ENCODE measurements around the gene SRGAP2C.
"Not testable (repeated sequence)": the region's sequence is repeated elsewhere in the genome, so short reads cannot be mapped to it uniquely, and the experiment has no call there.

SRGAP2C gene

GRCh38 chr1:121202986-121203385 lies 18.2 kb downstream of the SRGAP2C start:
- not testable (repeated sequence) for H3K9ac ChIP-seq (ENCODE audit: insufficient read length); H3K9me3 ChIP-seq (ENCODE audit: low read depth, low read length); H3K36me3 ChIP-seq (ENCODE audit: insufficient read depth, low read length); H3K27ac ChIP-seq; DNase-seq (ENCODE audit: low read depth, low spot score); H3K4me3 ChIP-seq

- H3K4me3 ChIP-seq; H3K9me3 ChIP-seq (ENCODE audit: low read depth, low read length); DNase-seq (ENCODE audit: low read depth, low spot score); H3K9ac ChIP-seq (ENCODE audit: insufficient read length); H3K36me3 ChIP-seq (ENCODE audit: insufficient read depth, low read length); H3K27ac ChIP-seq: not testable (repeated sequence)
Measured at GRCh38 chr1:121205786-121206711, 21.3 kb downstream of the SRGAP2C start.

- not testable (repeated sequence) for H3K4me3 ChIP-seq; DNase-seq (ENCODE audit: low read depth, low spot score); H3K36me3 ChIP-seq (ENCODE audit: insufficient read depth, low read length); H3K9me3 ChIP-seq (ENCODE audit: low read depth, low read length); H3K27ac ChIP-seq; H3K9ac ChIP-seq (ENCODE audit: insufficient read length)
Measured at GRCh38 chr1:121207328-121207727, 22.6 kb downstream of the SRGAP2C start.

GRCh38 chr1:121208375-121208774 lies 23.6 kb downstream of the SRGAP2C start:
- H3K36me3 ChIP-seq (ENCODE audit: insufficient read depth, low read length); H3K27ac ChIP-seq; DNase-seq (ENCODE audit: low read depth, low spot score); H3K9me3 ChIP-seq (ENCODE audit: low read depth, low read length); H3K9ac ChIP-seq (ENCODE audit: insufficient read length); H3K4me3 ChIP-seq: not testable (repeated sequence)

- not testable (repeated sequence) for H3K36me3 ChIP-seq (ENCODE audit: insufficient read depth, low read length); H3K9ac ChIP-seq (ENCODE audit: insufficient read length); H3K4me3 ChIP-seq; DNase-seq (ENCODE audit: low read depth, low spot score); H3K27ac ChIP-seq; H3K9me3 ChIP-seq (ENCODE audit: low read depth, low read length)
Measured at GRCh38 chr1:121210778-121211177, 26.0 kb downstream of the SRGAP2C start.

GRCh38 chr1:121213491-121213890 lies 28.7 kb downstream of the SRGAP2C start:
- not testable (repeated sequence) for H3K36me3 ChIP-seq (ENCODE audit: insufficient read depth, low read length); H3K4me3 ChIP-seq; H3K9me3 ChIP-seq (ENCODE audit: low read depth, low read length); DNase-seq (ENCODE audit: low read depth, low spot score); H3K9ac ChIP-seq (ENCODE audit: insufficient read length); H3K27ac ChIP-seq

GRCh38 chr1:121214544-121215156 lies 29.9 kb downstream of the SRGAP2C start:
- not testable (repeated sequence) for H3K4me3 ChIP-seq

GRCh38 chr1:121215699-121216417 lies 31.1 kb downstream of the SRGAP2C start:
- H3K36me3 ChIP-seq (ENCODE audit: insufficient read depth, low read length) = not testable (repeated sequence)

More at GRCh38 chr1:121214544-121215156, 29.9 kb downstream of the SRGAP2C start:
- H3K9me3 ChIP-seq (ENCODE audit: low read depth, low read length); H3K27ac ChIP-seq; H3K9ac ChIP-seq (ENCODE audit: insufficient read length); DNase-seq (ENCODE audit: low read depth, low spot score); H3K36me3 ChIP-seq (ENCODE audit: insufficient read depth, low read length): not testable (repeated sequence)

GRCh38 chr1:121216676-121217075 lies 31.9 kb downstream of the SRGAP2C start:
- not testable (repeated sequence) for H3K4me3 ChIP-seq; H3K36me3 ChIP-seq (ENCODE audit: insufficient read depth, low read length); H3K9me3 ChIP-seq (ENCODE audit: low read depth, low read length); H3K9ac ChIP-seq (ENCODE audit: insufficient read length); H3K27ac ChIP-seq; DNase-seq (ENCODE audit: low read depth, low spot score)

More at GRCh38 chr1:121215699-121216417, 31.1 kb downstream of the SRGAP2C start:
- H3K9ac ChIP-seq (ENCODE audit: insufficient read length); H3K9me3 ChIP-seq (ENCODE audit: low read depth, low read length); DNase-seq (ENCODE audit: low read depth, low spot score); H3K4me3 ChIP-seq; H3K27ac ChIP-seq: not testable (repeated sequence)

- not testable (repeated sequence) for DNase-seq (ENCODE audit: low read depth, low spot score); H3K9me3 ChIP-seq (ENCODE audit: low read depth, low read length); H3K36me3 ChIP-seq (ENCODE audit: insufficient read depth, low read length); H3K9ac ChIP-seq (ENCODE audit: insufficient read length); H3K4me3 ChIP-seq; H3K27ac ChIP-seq
Measured at GRCh38 chr1:121221770-121222169, 37.0 kb downstream of the SRGAP2C start.

- H3K36me3 ChIP-seq (ENCODE audit: insufficient read depth, low read length); DNase-seq (ENCODE audit: low read depth, low spot score); H3K4me3 ChIP-seq; H3K27ac ChIP-seq; H3K9ac ChIP-seq (ENCODE audit: insufficient read length); H3K9me3 ChIP-seq (ENCODE audit: low read depth, low read length): not testable (repeated sequence)
Measured at GRCh38 chr1:121224714-121225113, 39.9 kb downstream of the SRGAP2C start.

GRCh38 chr1:121226295-121226904 lies 41.6 kb downstream of the SRGAP2C start:
- DNase-seq (ENCODE audit: low read depth, low spot score); H3K4me3 ChIP-seq; H3K9me3 ChIP-seq (ENCODE audit: low read depth, low read length); H3K27ac ChIP-seq; H3K9ac ChIP-seq (ENCODE audit: insufficient read length); H3K36me3 ChIP-seq (ENCODE audit: insufficient read depth, low read length): not testable (repeated sequence)

- H3K4me3 ChIP-seq; H3K9me3 ChIP-seq (ENCODE audit: low read depth, low read length); H3K9ac ChIP-seq (ENCODE audit: insufficient read length); DNase-seq (ENCODE audit: low read depth, low spot score); H3K36me3 ChIP-seq (ENCODE audit: insufficient read depth, low read length); H3K27ac ChIP-seq: not testable (repeated sequence)
Measured at GRCh38 chr1:121226925-121227324, 42.1 kb downstream of the SRGAP2C start.
